ENCODE measurements around the gene ZNF385B.

Gene ZNF385B

DNA sequence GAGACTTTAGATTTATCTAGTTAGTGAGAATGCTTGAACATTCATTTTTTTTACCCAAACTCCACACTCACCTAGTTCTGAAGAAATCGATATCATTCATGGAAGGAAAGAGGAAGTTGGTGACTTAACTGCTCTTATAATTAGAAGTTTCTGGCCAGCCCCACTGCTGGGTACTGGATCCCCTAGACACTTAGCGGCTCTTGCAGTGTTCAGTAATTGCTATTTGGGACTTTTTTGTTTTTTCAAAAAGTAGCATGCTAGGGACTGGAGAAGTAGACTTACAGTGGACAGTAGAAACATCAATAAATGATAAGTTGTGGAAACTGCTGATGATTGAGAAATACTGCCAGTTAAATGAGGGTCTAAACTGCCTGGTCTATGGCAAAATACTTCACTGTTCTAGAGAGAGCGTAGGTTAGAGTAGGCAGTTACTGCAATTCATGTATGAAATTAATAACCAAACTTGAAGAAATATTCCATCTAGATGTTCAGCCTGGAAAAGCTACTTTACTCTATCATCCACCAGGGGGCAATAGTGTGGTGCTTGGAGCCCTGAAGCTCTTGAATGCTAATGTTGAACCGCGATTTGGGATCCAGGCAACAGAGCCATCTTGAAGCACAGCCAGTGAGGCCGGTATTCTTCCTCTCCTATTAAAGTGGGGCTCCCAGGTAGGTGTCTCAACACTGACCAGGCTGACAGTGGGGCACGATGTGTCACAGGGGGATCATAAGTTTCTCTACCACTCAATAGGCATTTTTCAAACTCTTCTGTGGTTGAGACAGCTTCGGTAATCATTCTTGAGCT, 450.7 kb downstream of the ZNF385B start:
- peak in 1 of 2 donors; percentile 11 for DNase-seq (ENCODE audit: low read depth in 1 of 2, low spot score in 1 of 2)

DNA sequence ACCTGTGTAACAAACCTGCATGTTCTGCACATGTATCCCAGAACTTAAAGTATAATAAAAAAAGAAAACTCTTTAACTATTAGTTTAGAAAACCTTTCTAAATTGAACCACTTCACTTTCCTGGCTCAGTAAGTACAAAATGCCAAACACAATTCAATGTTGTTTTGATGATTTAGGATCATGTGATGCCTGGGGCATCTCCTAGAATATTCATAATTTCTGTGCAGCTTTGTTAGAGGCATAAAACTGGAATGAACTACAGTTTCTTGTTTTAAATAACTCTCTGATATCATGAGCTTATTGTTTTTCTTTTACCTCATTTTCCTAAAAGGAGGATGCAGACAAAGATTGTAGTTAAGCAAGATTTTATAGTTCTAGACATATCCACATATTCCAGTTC, 457.8 kb downstream of the ZNF385B start:
- DNase-seq (ENCODE audit: low read depth in 1 of 2, low spot score in 1 of 2): no peak

DNA sequence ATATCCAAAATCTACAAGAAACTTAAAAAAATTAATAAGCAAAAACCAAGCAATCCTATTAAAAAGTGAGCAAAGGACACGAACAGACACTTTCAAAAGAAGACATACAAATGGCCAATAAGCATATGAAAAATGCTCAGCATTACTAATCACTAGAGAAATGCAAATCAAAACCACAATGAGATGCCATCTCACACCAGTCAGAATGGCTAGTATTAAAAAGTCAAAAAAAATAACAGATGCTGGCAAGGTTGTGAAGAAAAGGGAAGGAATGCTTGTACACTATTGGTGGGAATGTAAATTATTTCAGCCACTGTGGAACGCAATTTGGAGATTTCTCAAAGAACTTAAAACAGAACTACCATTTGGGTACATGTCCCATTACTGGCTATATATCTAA, 467.9 kb downstream of the ZNF385B start:
- DNase-seq (ENCODE audit: low read depth in 1 of 2, low spot score in 1 of 2): no peak
